CD4-positive, alpha-beta T cell (primary cell): ENCODE results near the gene NUDCD3. TPM values are rescaled to one million over a fixed set of nuclear protein-coding genes. Genes with fewer than 3 reads are reported as not detected.

Source experiments
- ATAC-seq: fragments of 200-7000 bp; cut with Tn5 transposase; one replicate; pipeline ENCODE4 v1.10.0; 2022; ENCODE audit warnings: mild to moderate bottlenecking; ENCODE audit not compliant: poor library complexity
- CTCF ChIA-PET: fragments of 350-600 bp; sonication (Branson Sonifier 250); formaldehyde crosslinking; loops from one replicate; lab custom pipeline; 2021; ENCODE audit warnings: antibody characterized with exemption, inconsistent platforms; lab: Charles Lee
- POLR2A ChIA-PET: fragments of 350-600 bp; sonication (Branson Sonifier 250); formaldehyde crosslinking; loops from one replicate; lab custom pipeline; 2021; ENCODE audit warnings: antibody characterized with exemption, inconsistent platforms; lab: Charles Lee
- DNase-seq, 14 experiments: peaks; one replicate each; pipeline ENCODE4 v3.0.0-alpha.2; 2013 to 2020; ENCODE audit warnings: mixed read lengths in 2 of 14
- H3K27ac ChIP-seq, 2 donors: one replicate each; pipeline versions ENCODE4 v1.5.1 to v1.7.0; 2013; ENCODE audit warnings: low read length in 2 of 2, low read depth in 1 of 2, mild to moderate bottlenecking in 1 of 2
- H3K27me3 ChIP-seq, 2 experiments: 1 replicate in 1 of 2; 2 replicates in 1 of 2; pipeline versions ENCODE4 v1.6.1 to v1.7.0; 2013; ENCODE audit warnings: low read length in 2 of 2, control low read depth in 1 of 2, mild to moderate bottlenecking in 1 of 2, moderate library complexity in 1 of 2; ENCODE audit not compliant: insufficient read depth in 2 of 2, control insufficient read depth in 1 of 2
- H3K36me3 ChIP-seq: one replicate; pipeline ENCODE4 v1.6.1; 2013; ENCODE audit warnings: low read length, control low read depth; ENCODE audit not compliant: insufficient read depth
- H3K4me1 ChIP-seq: one replicate; pipeline ENCODE4 v1.6.1; 2013; ENCODE audit warnings: low read length, control low read depth; ENCODE audit not compliant: insufficient read depth
- H3K4me3 ChIP-seq: one replicate; pipeline ENCODE4 v1.5.1; 2013; ENCODE audit warnings: mild to moderate bottlenecking, low read length, moderate library complexity
- H3K9me3 ChIP-seq, 2 experiments: 1 replicate in 1 of 2; 2 replicates in 1 of 2; pipeline versions ENCODE4 v1.6.1 to v1.7.0; 2013; ENCODE audit warnings: low read length in 2 of 2, mild to moderate bottlenecking in 2 of 2, control low read depth in 1 of 2, moderate library complexity in 1 of 2; ENCODE audit not compliant: control insufficient read depth in 1 of 2, insufficient read depth in 1 of 2
- H3K27ac Mint-ChIP-seq: one replicate; pipeline ENCODE4 v1.8.0; 2020; ENCODE audit warnings: mixed read lengths
- H3K27me3 Mint-ChIP-seq: one replicate; pipeline ENCODE4 v1.8.0; 2021; ENCODE audit warnings: mixed read lengths
- H3K36me3 Mint-ChIP-seq: one replicate; pipeline ENCODE4 v1.8.0; 2021; ENCODE audit warnings: low read depth, mixed read lengths
- H3K4me1 Mint-ChIP-seq: one replicate; pipeline ENCODE4 v1.8.0; 2021; ENCODE audit warnings: low read depth, mixed read lengths
- H3K4me3 Mint-ChIP-seq: one replicate; pipeline ENCODE4 v1.8.0; 2020; ENCODE audit warnings: mild to moderate bottlenecking, mixed read lengths
- H3K9me3 Mint-ChIP-seq: one replicate; pipeline ENCODE4 v1.8.0; 2020; ENCODE audit warnings: mixed read lengths
- CTCF ChIP-seq: fragments of 200-600 bp; IDR thresholded peaks from one replicate; pipeline ENCODE4 v1.8.0; 2022; ENCODE audit warnings: antibody characterized with exemption, mild to moderate bottlenecking
- intact Hi-C, 2 experiments: fragments of 100-400 bp; cut with DNase I in 1 of 2; cut with micrococcal nuclease in 1 of 2; formaldehyde crosslinking; loops; one replicate each; pipeline versions ENCODE4 v1.15.1 to v1.9.0; 2023 to 2025; cut with DNase I, micrococcal nuclease
- total RNA-seq, 174 experiments: library from RNA in 2 of 174; stranded (reverse) in 2 of 174; gene quantifications; one replicate each; pipeline ENCODE4 v1.2.3 and lab custom pipeline; 2021 to 2026

The NUDCD3 gene
- total RNA-seq, 2 experiments from 2014 or later = 56.6 to 60.6 TPM

DNA sequence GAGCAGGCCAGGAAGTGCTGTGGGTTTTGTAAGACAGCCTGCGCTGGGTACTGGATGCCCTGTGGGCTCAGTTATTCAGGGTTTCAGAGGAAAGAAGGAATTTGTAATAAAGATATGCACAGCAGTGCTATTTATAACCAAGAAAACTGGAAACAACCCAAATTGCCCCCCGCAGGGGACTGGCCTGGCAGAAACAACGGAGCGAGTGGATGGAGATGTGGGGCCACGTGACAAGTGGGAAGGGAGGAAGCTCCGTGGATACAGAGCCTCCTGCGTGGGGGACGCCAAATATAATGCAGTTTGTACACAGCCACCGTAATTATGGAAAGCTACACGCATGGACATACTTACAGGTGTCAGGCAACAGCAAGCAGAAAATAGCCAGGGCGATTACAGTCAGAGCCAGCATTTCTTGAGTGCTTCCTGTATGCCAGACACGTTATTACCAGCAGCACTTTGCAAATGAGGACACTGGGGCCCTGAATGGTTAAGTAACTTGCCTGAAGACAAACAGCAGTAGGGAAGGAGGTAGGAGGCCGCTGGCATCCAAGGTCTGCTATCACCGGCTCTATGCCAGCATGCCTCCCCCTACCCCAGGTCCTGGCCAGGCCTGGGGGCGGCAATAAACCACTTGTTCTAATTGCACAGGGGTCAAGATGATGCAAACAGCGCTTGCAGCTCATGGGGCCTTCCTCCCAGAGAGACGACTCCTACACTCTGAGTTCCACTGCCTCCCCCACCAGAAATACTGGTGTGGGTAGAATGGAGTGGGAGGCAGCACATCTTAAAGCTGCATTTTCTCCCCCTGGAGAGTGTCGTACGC lies 156.3 kb downstream of the NUDCD3 start:
- Histone ChIP-seq H3K27me3 (peaks cover 0 to 3% of the 10 kb centered on the region in 2 experiments), H3K27ac (no peak overlapping the region), H3K4me1 (no peaks in the 10 kb centered on the region), H3K9me3 (peaks cover 7 to 16% of the 10 kb centered on the region in 2 experiments), H3K4me3 (no peak overlapping the region), H3K36me3 (no peaks in the 10 kb centered on the region)
- H3K4me3 Mint-ChIP-seq = no peak overlapping the region
- H3K27ac Mint-ChIP-seq = no peak overlapping the region
- H3K9me3 Mint-ChIP-seq = peaks cover 7% of the 10 kb centered on the region
- no peaks in the 10 kb centered on the region for H3K4me1 Mint-ChIP-seq
- no peak for ATAC-seq
- DNase-seq = no peak
- peaks cover 6% of the 10 kb centered on the region for H3K27me3 Mint-ChIP-seq
- intact Hi-C loops = no loop called here
- POLR2A ChIA-PET = no interaction called here
- H3K36me3 Mint-ChIP-seq = no peaks in the 10 kb centered on the region
- no peak for TF ChIP-seq CTCF
- CTCF ChIA-PET = no interaction called here

DNA sequence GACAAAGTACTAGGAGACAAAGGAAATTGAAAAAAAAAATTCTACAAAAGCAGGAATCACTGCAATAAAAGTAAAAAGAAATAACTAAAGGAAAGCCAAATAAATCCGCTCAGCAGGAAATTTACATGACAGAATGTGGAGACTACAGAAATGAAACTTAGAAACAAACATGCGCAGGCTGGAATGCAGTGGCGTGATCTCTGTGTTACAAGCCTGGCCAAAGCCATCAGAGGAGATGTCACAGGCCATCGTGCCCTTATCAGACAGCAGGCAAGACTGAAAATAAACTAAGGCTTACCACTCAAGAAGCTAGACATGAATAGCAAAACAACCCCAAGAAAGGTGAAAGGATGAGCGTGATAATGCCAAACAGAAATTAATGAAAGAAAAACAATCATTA lies 158.8 kb downstream of the NUDCD3 start:
- CTCF ChIA-PET = no interaction called here
- Mint-ChIP-seq H3K4me1 (no peaks in the 10 kb centered on the region), H3K36me3 (no peaks in the 10 kb centered on the region), H3K27ac (no peak overlapping the region), H3K27me3 (peaks cover 9% of the 10 kb centered on the region), H3K4me3 (no peak overlapping the region), H3K9me3 (no peaks in the 10 kb centered on the region)
- ATAC-seq (no peak), DNase-seq (no peak)
- Histone ChIP-seq H3K9me3 (peaks cover 0 to 16% of the 10 kb centered on the region in 2 experiments), H3K4me1 (no peaks in the 10 kb centered on the region), H3K27me3 (peaks cover 5% of the 10 kb centered on the region in 2 experiments), H3K4me3 (no peak overlapping the region), H3K27ac (no peak overlapping the region), H3K36me3 (no peaks in the 10 kb centered on the region)
- POLR2A ChIA-PET = no interaction called here
- intact Hi-C loops = no loop called here
- no peak for TF ChIP-seq CTCF

DNA sequence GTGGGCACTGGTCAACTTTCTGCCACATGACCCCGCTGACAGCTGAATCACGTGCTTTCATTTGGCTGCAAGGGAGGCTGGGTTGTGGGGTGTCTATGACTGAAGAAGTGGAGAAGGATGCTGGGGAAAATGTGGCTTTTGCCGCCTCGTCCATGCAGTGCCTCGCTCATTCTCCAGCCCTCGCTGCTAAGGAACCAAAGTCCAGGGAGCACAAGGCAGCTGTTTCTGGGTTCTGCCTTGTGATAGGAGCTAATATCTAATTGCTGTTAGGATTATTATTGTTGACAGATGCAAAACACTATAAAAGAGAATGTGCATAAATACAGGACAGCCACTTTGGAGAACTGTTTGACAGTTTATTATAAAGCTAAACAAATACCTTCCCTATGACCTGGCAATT lies 160.1 kb downstream of the NUDCD3 start:
- Mint-ChIP-seq H3K4me3 (no peak overlapping the region), H3K27me3 (peaks cover 12% of the 10 kb centered on the region), H3K27ac (no peak overlapping the region), H3K36me3 (no peaks in the 10 kb centered on the region), H3K4me1 (peaks cover 4% of the 10 kb centered on the region), H3K9me3 (no peaks in the 10 kb centered on the region)
- Histone ChIP-seq H3K4me1 (no peaks in the 10 kb centered on the region), H3K27me3 (peaks cover 10 to 12% of the 10 kb centered on the region in 2 experiments), H3K4me3 (no peak overlapping the region), H3K36me3 (no peaks in the 10 kb centered on the region), H3K9me3 (peaks cover 0 to 11% of the 10 kb centered on the region in 2 experiments), H3K27ac (no peak overlapping the region)
- ATAC-seq (no peak), DNase-seq (no peak)
- no peak for TF ChIP-seq CTCF
- CTCF ChIA-PET = no interaction called here
- intact Hi-C loops = no loop called here
- POLR2A ChIA-PET = no interaction called here
